GM18526 (cell line): Measurements from ENCODE around the gene INPP1.

Source experiments
- POLR2A ChIP-seq: IDR thresholded peaks from 3 replicates; pipeline ENCODE4 v1.6.1; 2011; ENCODE audit not compliant: insufficient read length; ENCODE audit errors: extremely low read depth

Gene INPP1, protein sequence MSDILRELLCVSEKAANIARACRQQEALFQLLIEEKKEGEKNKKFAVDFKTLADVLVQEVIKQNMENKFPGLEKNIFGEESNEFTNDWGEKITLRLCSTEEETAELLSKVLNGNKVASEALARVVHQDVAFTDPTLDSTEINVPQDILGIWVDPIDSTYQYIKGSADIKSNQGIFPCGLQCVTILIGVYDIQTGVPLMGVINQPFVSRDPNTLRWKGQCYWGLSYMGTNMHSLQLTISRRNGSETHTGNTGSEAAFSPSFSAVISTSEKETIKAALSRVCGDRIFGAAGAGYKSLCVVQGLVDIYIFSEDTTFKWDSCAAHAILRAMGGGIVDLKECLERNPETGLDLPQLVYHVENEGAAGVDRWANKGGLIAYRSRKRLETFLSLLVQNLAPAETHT

GRCh38 chr2:190343536-190344275 lies at the start of gene INPP1:
Gene INPP1 (plus strand): TSS chr2:190343589. CDS start chr2:190360103, 16,514 bp downstream.
- TF ChIP-seq POLR2A, result peak; percentile 26

GRCh38 chr2:190301032-190301431 lies 42.4 kb upstream of the INPP1 start:
- TF ChIP-seq POLR2A, result no peak

DNA sequence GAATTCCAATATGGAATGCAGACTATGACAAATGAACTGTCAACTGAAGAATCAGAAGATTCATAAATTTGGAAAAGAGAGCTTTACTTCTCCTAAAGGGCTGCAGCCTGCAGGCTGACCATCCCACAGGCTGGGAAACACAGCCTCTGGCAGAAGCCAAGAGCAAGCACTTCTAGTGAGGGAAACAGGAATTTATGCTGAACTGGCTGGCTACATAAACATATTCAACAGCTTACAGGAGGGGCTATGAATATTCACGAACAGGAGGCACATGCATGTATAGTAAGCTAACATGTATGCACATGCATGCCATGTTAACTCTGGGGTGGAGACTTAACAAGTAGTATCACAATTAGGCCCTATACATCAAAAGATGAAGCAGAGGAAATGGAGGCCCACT lies 41.3 kb upstream of the INPP1 start:
- TF ChIP-seq POLR2A, result no peak

- no peak for TF ChIP-seq POLR2A
Observed at GRCh38 chr2:190303647-190304046, 39.7 kb upstream of the INPP1 start.

DNA sequence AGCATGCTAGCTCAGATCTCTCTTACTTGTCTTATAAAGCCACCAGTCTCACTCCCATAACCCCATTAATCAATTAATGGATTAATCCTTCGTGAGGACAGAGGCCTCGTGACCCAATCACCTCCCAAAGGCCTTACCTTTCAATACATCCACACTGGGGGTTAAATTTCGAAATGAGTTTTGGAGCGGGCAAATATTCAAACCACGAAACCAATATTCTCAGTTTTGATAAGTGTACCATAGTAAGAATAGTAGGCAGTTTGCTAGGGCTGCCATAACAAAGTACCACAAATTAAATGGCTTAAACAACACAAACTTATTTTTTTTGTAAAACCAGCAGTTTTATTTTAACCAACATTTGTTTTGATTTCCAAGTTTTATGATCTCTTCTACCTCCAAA lies 39.0 kb upstream of the INPP1 start:
- TF ChIP-seq POLR2A, result no peak

DNA sequence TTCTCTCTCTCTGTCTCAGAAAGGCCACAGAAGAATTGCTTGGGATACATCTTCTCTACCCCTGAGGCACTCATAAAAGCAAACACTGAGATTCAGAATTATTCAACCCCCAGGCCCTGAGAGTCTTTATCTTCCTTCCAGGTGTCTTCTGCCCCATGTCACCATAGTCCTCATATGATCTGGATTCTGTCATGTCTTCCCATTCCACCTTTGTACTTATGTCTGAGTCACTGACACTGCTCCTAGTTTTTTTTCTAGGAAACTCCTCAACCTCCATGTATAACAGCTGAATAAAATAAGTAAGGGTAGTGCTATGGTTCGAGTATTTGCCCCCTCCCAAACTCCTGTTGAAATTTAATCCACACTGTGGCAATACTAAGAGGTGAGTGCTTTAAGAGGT lies 35.4 kb upstream of the INPP1 start:
- TF ChIP-seq POLR2A, result no peak

DNA sequence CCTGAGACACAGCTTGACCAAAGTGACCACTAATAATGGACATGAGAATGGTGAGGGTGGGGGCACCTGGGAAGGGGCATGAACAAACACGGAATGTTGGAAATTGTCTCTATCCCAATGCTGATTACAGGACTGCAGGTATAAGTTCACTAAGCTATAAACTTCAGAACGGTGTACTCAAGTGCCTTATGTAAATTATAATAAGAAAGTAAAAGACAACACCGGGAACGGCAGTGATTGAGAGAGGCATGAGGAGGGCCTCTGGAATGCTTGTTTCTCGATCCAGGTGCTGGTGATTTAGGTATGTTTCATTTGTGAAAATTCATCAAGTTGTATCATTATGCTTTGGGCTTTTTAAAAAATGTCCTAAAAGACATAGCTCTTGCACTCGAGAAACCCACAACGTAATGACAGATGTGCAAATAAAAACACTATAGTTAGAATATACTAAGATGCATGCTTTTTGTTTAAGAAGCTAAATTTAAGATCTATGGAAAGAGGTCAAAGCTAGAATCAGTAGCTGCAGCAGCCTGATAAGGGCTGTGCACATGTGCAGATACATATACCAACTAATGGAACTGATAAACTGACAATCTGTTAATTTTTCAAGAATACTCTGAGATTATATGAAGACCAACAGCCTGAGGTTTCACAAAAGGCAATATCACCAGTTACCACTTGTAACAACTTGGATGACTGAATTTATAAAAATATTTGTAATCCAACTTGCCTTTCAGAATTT lies 31.3 kb upstream of the INPP1 start:
- TF ChIP-seq POLR2A, result no peak

DNA sequence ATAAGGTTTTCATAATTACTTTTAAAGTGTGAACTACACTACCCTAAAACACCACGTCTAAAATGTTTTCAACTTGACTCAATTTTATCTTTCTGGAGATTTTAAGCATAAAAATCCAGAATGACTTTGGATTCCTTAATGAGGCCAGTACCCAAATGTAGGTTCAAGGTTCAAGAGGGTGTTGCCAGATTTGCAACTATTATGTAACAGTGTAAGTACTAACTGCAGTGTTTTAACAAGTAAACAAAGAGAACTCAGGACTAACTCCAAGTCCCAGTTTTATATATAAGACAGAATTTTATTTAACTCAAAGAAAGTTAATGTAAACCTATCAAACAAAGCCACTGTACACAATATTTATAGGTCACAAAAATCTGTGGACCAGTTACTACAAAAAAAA lies 29.5 kb upstream of the INPP1 start:
- TF ChIP-seq POLR2A, result no peak

DNA sequence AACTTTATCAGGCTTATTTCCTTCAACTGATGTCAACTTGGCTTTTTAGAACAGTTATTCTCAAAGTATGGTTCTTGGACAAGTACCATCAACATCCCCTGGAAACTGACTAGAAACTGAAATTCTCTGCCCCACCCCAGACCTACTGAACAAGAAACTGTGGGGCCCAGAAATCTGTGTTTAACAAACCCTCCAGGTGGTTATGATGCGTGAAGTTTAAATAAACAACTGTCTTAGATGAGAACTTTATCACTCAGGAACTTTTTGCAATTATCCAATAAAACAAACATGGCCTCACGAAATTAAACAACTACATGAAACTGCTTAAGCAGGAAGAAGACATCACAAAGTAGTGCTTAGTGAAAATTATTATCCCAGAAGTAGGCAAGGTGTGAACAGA lies 28.1 kb upstream of the INPP1 start:
- TF ChIP-seq POLR2A, result no peak

- no peak for TF ChIP-seq POLR2A
Observed at GRCh38 chr2:190318514-190318913, 24.9 kb upstream of the INPP1 start.

DNA sequence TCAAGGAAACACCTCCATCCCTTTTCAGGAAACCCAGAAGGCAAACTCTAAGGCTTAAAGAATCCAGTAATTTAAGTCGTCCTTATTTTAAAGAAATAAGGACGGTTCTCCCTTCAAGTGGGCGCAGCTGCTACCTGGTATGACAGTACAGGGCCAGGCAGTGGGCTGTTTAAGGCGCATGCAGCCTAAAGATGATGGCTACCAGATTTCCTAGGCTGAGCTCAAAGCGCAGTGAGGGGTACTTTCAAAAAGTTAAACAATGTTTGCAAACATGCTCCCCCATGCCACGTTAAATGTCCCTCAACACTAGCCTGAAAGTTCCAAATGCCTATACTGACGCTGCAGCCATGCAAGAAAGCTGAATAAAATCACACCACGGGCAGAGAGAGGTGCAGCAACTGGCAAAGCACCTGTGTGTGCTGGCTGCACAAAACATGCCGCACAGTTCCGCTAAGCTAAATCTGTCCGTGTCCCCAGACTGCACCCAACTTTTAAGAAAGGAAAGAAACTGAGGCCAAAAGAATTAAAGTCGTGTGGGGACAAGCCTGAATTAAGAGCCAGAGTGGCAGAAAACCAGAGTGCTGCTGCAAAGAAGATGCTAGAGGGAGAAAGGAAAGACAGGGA lies 24.3 kb upstream of the INPP1 start:
- TF ChIP-seq POLR2A, result no peak

GRCh38 chr2:190319555-190320498 lies 23.6 kb upstream of the INPP1 start, which contains the start of gene HIBCH:
Gene HIBCH (minus strand): TSS chr2:190319826. CDS start chr2:190319750, 76 bp downstream.
- peak; percentile 84 for TF ChIP-seq POLR2A

- TF ChIP-seq POLR2A, result no peak
Observed at GRCh38 chr2:190320696-190321095, 22.7 kb upstream of the INPP1 start.

- TF ChIP-seq POLR2A, result no peak
Observed at GRCh38 chr2:190323406-190323805, 20.0 kb upstream of the INPP1 start.

DNA sequence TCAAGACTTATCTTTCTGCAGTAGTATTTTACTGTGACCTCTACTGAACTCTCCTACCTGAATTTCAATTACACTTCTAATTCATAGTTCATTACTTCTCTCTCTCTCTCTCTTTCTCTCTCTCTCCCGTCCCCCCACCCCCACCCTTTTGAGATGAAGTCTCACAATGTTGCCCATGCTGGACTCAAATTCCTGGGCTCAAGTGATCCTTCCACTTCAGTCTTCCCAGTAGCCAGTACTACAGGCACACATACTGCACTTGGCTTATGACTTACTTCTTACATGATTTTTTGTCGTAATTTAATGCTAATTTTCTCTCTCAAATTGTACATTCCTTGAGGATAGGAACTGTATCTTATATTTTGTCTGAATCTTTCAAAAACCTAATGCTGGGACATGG lies 17.8 kb upstream of the INPP1 start:
- no peak for TF ChIP-seq POLR2A
